HCT116 (cell line): ENCODE results near the gene ANTXRL. TPM values are rescaled to one million over a fixed set of nuclear protein-coding genes. Genes with fewer than 3 reads are reported as not detected.
"Not testable (repeated sequence)": the region's sequence is repeated elsewhere in the genome, so short reads cannot be mapped to it uniquely, and the experiment has no call there.

Source experiments
- ATAC-seq: fragments of 200-7000 bp; cut with Tn5 transposase; 2 replicates; pipeline ENCODE4 v1.9.1; 2020; ENCODE audit warnings: mild to moderate bottlenecking, moderate library complexity
- BruUV-seq: library from RNA; stranded (reverse); fragments of 400-500 nt; replicated peaks from 2 replicates; lab custom pipeline; 2021; lab: Mats Ljungman, UMichigan
- CTCF ChIA-PET: fragments of 300-600 bp; sonication (Branson Sonifier 250); formaldehyde crosslinking; loops from one replicate; lab custom pipeline; 2021; ENCODE audit warnings: antibody characterized with exemption; lab: Charles Lee
- POLR2A ChIA-PET: fragments of 300-600, 350-600 bp; sonication (Branson Sonifier 250); formaldehyde crosslinking; loops from one replicate; lab custom pipeline; 2021; ENCODE audit warnings: antibody characterized with exemption; lab: Charles Lee
- RAD21 ChIA-PET, 2 experiments: fragments of 300-600 bp; sonication (Branson Sonifier 250); formaldehyde crosslinking; loops; one replicate each; lab custom pipeline; 2023; ENCODE audit warnings: low total read pairs in 2 of 2; ENCODE audit not compliant: uncharacterized antibody in 2 of 2, unreplicated experiment in 2 of 2, low non-redundant PET in 1 of 2; lab: Charles Lee
- DNase-seq: peaks from one replicate; pipeline ENCODE4 v3.0.0-alpha.2; 2010; ENCODE audit warnings: low read depth, low spot score
- H2AFZ ChIP-seq: fragments of 200-600 bp; shearing (Covaris generic), sonication (generic); 2 replicates; pipeline ENCODE4 v1.6.1; 2017; ENCODE audit warnings: low read depth, mixed run types, mixed read lengths, antibody characterized with exemption, low read length; ENCODE audit not compliant: poor library complexity, severe bottlenecking
- H3K27ac ChIP-seq: 2 replicates; pipeline ENCODE4 v1.5.1; 2012; ENCODE audit warnings: low read depth, low read length
- H3K27me3 ChIP-seq: fragments of 200-600 bp; sonication (generic); 2 replicates; pipeline ENCODE4 v1.6.1; 2016; ENCODE audit warnings: mixed run types, low read length, mixed read lengths; ENCODE audit not compliant: insufficient read depth
- H3K36me3 ChIP-seq, 2 experiments: fragments of 200-500 bp in 1 of 2; fragments of 200-600 bp in 1 of 2; sonication (Bioruptor generic) in 1 of 2; sonication (generic) in 1 of 2; 2 replicates each; pipeline versions ENCODE4 v1.5.1 to v1.6.1; 2014 to 2016; ENCODE audit warnings: low read length in 2 of 2, inconsistent platforms in 1 of 2, mixed read lengths in 1 of 2, mixed run types in 1 of 2; ENCODE audit not compliant: insufficient read depth in 2 of 2, control insufficient read depth in 1 of 2
- H3K4me1 ChIP-seq, 2 experiments: fragments of 200-600 bp in 1 of 2; sonication (generic) in 1 of 2; 2 replicates each; pipeline versions ENCODE4 v1.5.1 to v1.6.1; 2012 to 2017; ENCODE audit warnings: low read length in 2 of 2, inconsistent platforms in 1 of 2, mild to moderate bottlenecking in 1 of 2, mixed read lengths in 1 of 2, mixed run types in 1 of 2, moderate library complexity in 1 of 2; ENCODE audit not compliant: insufficient read depth in 2 of 2, control insufficient read depth in 1 of 2
- H3K4me2 ChIP-seq: fragments of 200-600 bp; sonication (generic); 2 replicates; pipeline ENCODE4 v1.6.1; 2017; ENCODE audit warnings: mixed run types, low read length, mixed read lengths
- H3K4me3 ChIP-seq, 2 experiments: fragments of 200-600 bp in 1 of 2; sonication (generic) in 1 of 2; replicated peaks in 1 of 2; 2 replicates each; pipeline ENCODE4 v1.5.1; 2011 to 2016; ENCODE audit warnings: low read length in 2 of 2, control low read depth in 1 of 2, low read depth in 1 of 2, mild to moderate bottlenecking in 1 of 2, mixed read lengths in 1 of 2, mixed run types in 1 of 2
- H3K79me2 ChIP-seq: fragments of 200-600 bp; sonication (generic); 2 replicates; pipeline ENCODE4 v1.6.1; 2017; ENCODE audit warnings: mild to moderate bottlenecking, mixed run types, low read length, moderate library complexity, mixed read lengths; ENCODE audit not compliant: insufficient read depth
- H3K9ac ChIP-seq: fragments of 200-600 bp; sonication (generic); 2 replicates; pipeline ENCODE4 v1.6.1; 2016; ENCODE audit warnings: low read length, mixed read lengths
- H3K9me2 ChIP-seq: fragments of 200-600 bp; sonication (generic), shearing (Covaris generic); 2 replicates; pipeline ENCODE4 v1.6.1; 2017; ENCODE audit warnings: mixed run types, mild to moderate bottlenecking, moderate library complexity; ENCODE audit not compliant: insufficient read depth
- H3K9me3 ChIP-seq, 2 experiments: fragments of 200-500 bp in 1 of 2; fragments of 200-600 bp in 1 of 2; sonication (Bioruptor generic) in 1 of 2; sonication (generic) in 1 of 2; 2 replicates each; pipeline ENCODE4 v1.6.1; 2014 to 2017; ENCODE audit warnings: low read length in 2 of 2, mixed read lengths in 2 of 2, inconsistent platforms in 1 of 2, low read depth in 1 of 2, mild to moderate bottlenecking in 1 of 2, mixed run types in 1 of 2, moderate library complexity in 1 of 2; ENCODE audit not compliant: control insufficient read depth in 1 of 2, insufficient read depth in 1 of 2
- H4K20me1 ChIP-seq: fragments of 200-600 bp; sonication (generic), shearing (Covaris generic); 2 replicates; pipeline ENCODE4 v1.6.1; 2017; ENCODE audit warnings: mixed run types, mild to moderate bottlenecking, moderate library complexity; ENCODE audit not compliant: insufficient read depth
- CBX3 ChIP-seq: IDR thresholded peaks from 2 replicates; pipeline ENCODE4 v1.6.1; 2012; ENCODE audit warnings: low read depth
- CEBPB ChIP-seq: IDR thresholded peaks from 2 replicates; pipeline ENCODE4 v1.6.1; 2012; ENCODE audit warnings: low read depth
- EZH2 ChIP-seq: fragments of 200-600 bp; sonication (generic); IDR thresholded peaks from 2 replicates; pipeline ENCODE4 v1.6.1; 2017; ENCODE audit warnings: antibody characterized with exemption, mixed run types
- FOSL1 ChIP-seq: IDR thresholded peaks from 2 replicates; pipeline ENCODE4 v1.6.1; 2012; ENCODE audit warnings: low read depth
- JUND ChIP-seq: IDR thresholded peaks from 2 replicates; pipeline ENCODE4 v1.6.1; 2012
- POLR2A ChIP-seq: IDR thresholded peaks from 2 replicates; pipeline ENCODE4 v1.7.0; 2011; ENCODE audit warnings: borderline replicate concordance; ENCODE audit not compliant: insufficient read depth, insufficient read length; ENCODE audit errors: extremely low read depth
- POLR2AphosphoS5 ChIP-seq: IDR thresholded peaks from 2 replicates; pipeline ENCODE4 v1.6.1; 2011; ENCODE audit warnings: mild to moderate bottlenecking, low read depth, low read length, moderate library complexity
- SIN3A ChIP-seq: IDR thresholded peaks from 2 replicates; pipeline ENCODE4 v1.6.1; 2012; ENCODE audit warnings: low read depth
- SP1 ChIP-seq: IDR thresholded peaks from 2 replicates; pipeline ENCODE4 v1.6.1; 2012; ENCODE audit warnings: low read depth
- TCF7L2 ChIP-seq: IDR thresholded peaks from 2 replicates; pipeline ENCODE4 v1.7.0; 2011; ENCODE audit warnings: borderline replicate concordance, inconsistent platforms; ENCODE audit not compliant: insufficient read depth, insufficient read length; ENCODE audit errors: extremely low read depth
- ZFX ChIP-seq: fragments of 450-650 bp; IDR thresholded peaks from 2 replicates; pipeline ENCODE4 v1.6.1; 2017
- intact Hi-C: fragments of 100-400 bp; cut with micrococcal nuclease; formaldehyde crosslinking; loops from 2 replicates; pipeline ENCODE4 v1.10.0; 2022
- total RNA-seq: library from RNA; stranded (reverse); gene quantifications from one replicate; pipeline ENCODE4 v1.2.1, GENCODE V29; 2021; ENCODE audit not compliant: unreplicated experiment
- TF ChIP-seq, protein P1 (sequence below): IDR thresholded peaks from 2 replicates; pipeline ENCODE4 v1.6.1; 2012
- TF ChIP-seq, protein P2 (sequence below), 3 experiments: fragments of 200-600 bp in 1 of 3; sonication (generic) in 1 of 3; IDR thresholded peaks in 2 of 3; conservative IDR thresholded peaks in 1 of 3; 2 replicates each; pipeline ENCODE4 v1.5.1; 2012 to 2017; ENCODE audit warnings: low read depth in 2 of 3, low read length in 2 of 3, antibody characterized with exemption in 1 of 3, borderline replicate concordance in 1 of 3, control low read depth in 1 of 3, mild to moderate bottlenecking in 1 of 3, mixed read lengths in 1 of 3, mixed run types in 1 of 3, moderate library complexity in 1 of 3; ENCODE audit not compliant: insufficient read depth in 1 of 3
- TF ChIP-seq, protein P3 (sequence below): IDR thresholded peaks from 2 replicates; pipeline ENCODE4 v1.6.1; 2012

ANTXRL gene
- total RNA-seq, 1 experiment from 2014 or later: not detected

DNA sequence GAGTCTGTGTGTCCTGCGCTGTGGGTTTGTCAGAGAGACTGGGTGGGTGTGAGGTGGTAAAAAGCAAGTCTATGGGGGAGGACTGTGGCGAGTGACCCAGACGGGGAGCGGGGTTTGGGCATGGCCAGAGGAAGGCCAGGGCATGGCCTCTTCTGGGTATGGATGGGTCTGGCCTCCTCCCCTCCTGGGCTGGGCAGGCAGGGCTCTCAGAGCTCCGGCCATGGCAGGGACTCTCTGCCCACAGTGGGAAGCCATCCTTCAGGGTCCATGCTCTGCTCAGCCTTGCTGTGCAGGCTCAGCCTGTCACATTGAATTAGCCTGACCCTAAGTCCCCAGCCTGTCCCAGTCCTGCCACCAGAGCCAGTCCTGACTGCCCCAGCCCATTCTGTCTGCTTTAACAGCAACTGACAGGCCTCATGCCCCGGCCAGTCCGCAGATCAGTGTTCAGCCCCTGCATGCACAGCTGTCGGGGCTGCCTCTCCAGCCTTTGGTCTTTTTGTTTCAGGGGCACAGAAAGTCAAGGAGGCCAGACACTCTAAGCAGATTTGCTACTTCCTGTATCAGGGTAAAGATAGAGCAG lies 7.9 kb downstream of the ANTXRL start:
- Histone ChIP-seq H3K27me3 (no peaks in the 10 kb centered on the region), H3K9ac (no peak overlapping the region), H3K79me2 (no peaks in the 10 kb centered on the region), H3K4me1 (peaks cover 0 to 12% of the 10 kb centered on the region in 2 experiments; a peak in 2 of 4 replicates), H3K4me3 (no peak overlapping the region), H3K9me2 (no peaks in the 10 kb centered on the region), H2AFZ (no peak overlapping the region), H3K36me3 (no peaks in the 10 kb centered on the region), H3K9me3 (no peaks in the 10 kb centered on the region), H4K20me1 (no peaks in the 10 kb centered on the region), H3K4me2 (no peak overlapping the region), H3K27ac (no peak overlapping the region)
- CTCF ChIA-PET: no interaction called here
- RAD21 ChIA-PET: no interaction called here
- TF ChIP-seq, protein P1, sequence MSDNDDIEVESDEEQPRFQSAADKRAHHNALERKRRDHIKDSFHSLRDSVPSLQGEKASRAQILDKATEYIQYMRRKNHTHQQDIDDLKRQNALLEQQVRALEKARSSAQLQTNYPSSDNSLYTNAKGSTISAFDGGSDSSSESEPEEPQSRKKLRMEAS: no peak
- TF ChIP-seq, protein P2, sequence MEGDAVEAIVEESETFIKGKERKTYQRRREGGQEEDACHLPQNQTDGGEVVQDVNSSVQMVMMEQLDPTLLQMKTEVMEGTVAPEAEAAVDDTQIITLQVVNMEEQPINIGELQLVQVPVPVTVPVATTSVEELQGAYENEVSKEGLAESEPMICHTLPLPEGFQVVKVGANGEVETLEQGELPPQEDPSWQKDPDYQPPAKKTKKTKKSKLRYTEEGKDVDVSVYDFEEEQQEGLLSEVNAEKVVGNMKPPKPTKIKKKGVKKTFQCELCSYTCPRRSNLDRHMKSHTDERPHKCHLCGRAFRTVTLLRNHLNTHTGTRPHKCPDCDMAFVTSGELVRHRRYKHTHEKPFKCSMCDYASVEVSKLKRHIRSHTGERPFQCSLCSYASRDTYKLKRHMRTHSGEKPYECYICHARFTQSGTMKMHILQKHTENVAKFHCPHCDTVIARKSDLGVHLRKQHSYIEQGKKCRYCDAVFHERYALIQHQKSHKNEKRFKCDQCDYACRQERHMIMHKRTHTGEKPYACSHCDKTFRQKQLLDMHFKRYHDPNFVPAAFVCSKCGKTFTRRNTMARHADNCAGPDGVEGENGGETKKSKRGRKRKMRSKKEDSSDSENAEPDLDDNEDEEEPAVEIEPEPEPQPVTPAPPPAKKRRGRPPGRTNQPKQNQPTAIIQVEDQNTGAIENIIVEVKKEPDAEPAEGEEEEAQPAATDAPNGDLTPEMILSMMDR (IDR thresholded peaks at IDR 0.05 in 2 of 3, conservative IDR thresholded peaks at IDR 0.05 in 1 of 3; ENCODE audit: borderline replicate concordance in 1 of 3, insufficient read depth in 1 of 3, low read depth in 2 of 3, low read length in 2 of 3): no peak
- TF ChIP-seq CEBPB: no peak
- no peak for TF ChIP-seq ZFX
- TF ChIP-seq TCF7L2: no peak
- TF ChIP-seq CBX3: no peak
- no peak for TF ChIP-seq POLR2A
- TF ChIP-seq SIN3A: no peak
- TF ChIP-seq SP1: no peak
- no peak for TF ChIP-seq FOSL1
- no peak for TF ChIP-seq EZH2
- TF ChIP-seq, protein P3, sequence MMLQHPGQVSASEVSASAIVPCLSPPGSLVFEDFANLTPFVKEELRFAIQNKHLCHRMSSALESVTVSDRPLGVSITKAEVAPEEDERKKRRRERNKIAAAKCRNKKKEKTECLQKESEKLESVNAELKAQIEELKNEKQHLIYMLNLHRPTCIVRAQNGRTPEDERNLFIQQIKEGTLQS: no peak
- no peak for TF ChIP-seq POLR2AphosphoS5
- no peak for TF ChIP-seq JUND
- POLR2A ChIA-PET: no interaction called here
- BruUV-seq: no TSS peak
- DNase-seq (no peak), ATAC-seq (no peak)
- intact Hi-C loops: no loop called here

DNA sequence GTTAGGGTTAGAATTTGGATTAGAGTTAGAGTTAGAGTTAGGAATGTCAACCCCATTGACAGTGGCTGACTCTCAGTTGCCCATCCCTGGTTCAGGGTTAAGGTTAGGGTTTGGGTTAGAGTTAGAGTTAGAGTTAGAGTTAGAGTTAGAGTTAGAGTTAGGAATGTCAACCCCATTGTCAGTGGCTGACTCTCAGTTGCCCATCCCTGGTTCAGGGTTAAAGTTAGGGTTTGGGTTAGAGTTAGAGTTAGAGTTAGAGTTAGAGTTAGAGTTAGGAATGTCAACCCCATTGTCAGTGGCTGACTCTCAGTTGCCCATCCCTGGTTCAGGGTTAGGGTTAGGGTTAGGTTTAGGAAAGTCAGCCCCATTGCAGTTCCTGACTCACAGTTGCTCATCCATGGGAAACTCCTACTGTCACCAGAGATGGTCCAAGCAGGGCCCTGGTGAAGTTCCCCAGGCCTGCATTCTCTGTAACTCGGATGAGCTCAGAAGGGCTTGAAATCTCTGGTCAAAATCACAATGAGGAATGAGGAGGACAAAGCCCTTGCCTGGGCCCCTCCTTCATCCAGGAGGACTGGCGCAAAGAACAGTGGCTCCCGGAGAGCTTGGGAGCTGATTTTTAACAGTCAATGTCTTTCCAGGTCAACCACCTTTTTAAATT lies 8.7 kb downstream of the ANTXRL start:
- POLR2A ChIA-PET, BruUV-seq, DNase-seq, H3K79me2 ChIP-seq, H3K27ac ChIP-seq, H3K36me3 ChIP-seq, H3K9me3 ChIP-seq, H2AFZ ChIP-seq, CTCF ChIA-PET, H3K27me3 ChIP-seq, ATAC-seq, RAD21 ChIA-PET, intact Hi-C loops, H3K4me3 ChIP-seq, H3K4me2 ChIP-seq, H3K9ac ChIP-seq, H4K20me1 ChIP-seq, H3K9me2 ChIP-seq: not testable (repeated sequence)
- H3K4me1 ChIP-seq: peaks cover 0 to 12% of the 10 kb centered on the region in 2 experiments; a peak in 2 of 4 replicates
